ENCODE results near the gene EDC3.

The EDC3 gene

GRCh38 chr15:74619916-74620635 is 75.7 kb downstream of the EDC3 start:
- Histone ChIP-seq H3K4me1 (ENCODE audit: insufficient read depth, low read length) (peaks cover 5% of the 10 kb centered on the region; the same call in 1 of the 2 replicates), H3K36me3 (ENCODE audit: insufficient read depth, low read length) (peaks cover 19% of the 10 kb centered on the region), H3K9ac (ENCODE audit: low read depth, low read length) (no peak overlapping the region), H3K9me3 (ENCODE audit: control insufficient read depth, insufficient read depth, low read length) (no peaks in the 10 kb centered on the region)

GRCh38 chr15:74618841-74619596 is 76.8 kb downstream of the EDC3 start:
- Histone ChIP-seq H3K9me3 (ENCODE audit: control insufficient read depth, insufficient read depth, low read length) (no peaks in the 10 kb centered on the region), H3K9ac (ENCODE audit: low read depth, low read length) (no peak overlapping the region), H3K36me3 (ENCODE audit: insufficient read depth, low read length) (peaks cover 14% of the 10 kb centered on the region), H3K4me1 (ENCODE audit: insufficient read depth, low read length) (peaks cover 5% of the 10 kb centered on the region; the same call in 1 of the 2 replicates)

- Histone ChIP-seq H3K4me1 (ENCODE audit: insufficient read depth, low read length) (peaks cover 5% of the 10 kb centered on the region; the same call in 1 of the 2 replicates), H3K9me3 (ENCODE audit: control insufficient read depth, insufficient read depth, low read length) (no peaks in the 10 kb centered on the region), H3K9ac (ENCODE audit: low read depth, low read length) (peak overlapping the region; percentile 99; the same call in 1 of the 2 replicates), H3K36me3 (ENCODE audit: insufficient read depth, low read length) (no peaks in the 10 kb centered on the region; the same call in 1 of the 2 replicates)
Measured at GRCh38 chr15:74616996-74617395, 78.8 kb downstream of the EDC3 start.

- Histone ChIP-seq H3K36me3 (ENCODE audit: insufficient read depth, low read length) (no peaks in the 10 kb centered on the region; the same call in 1 of the 2 replicates), H3K9me3 (ENCODE audit: control insufficient read depth, insufficient read depth, low read length) (no peaks in the 10 kb centered on the region), H3K9ac (ENCODE audit: low read depth, low read length) (peak overlapping the region; percentile 99), H3K4me1 (ENCODE audit: insufficient read depth, low read length) (peaks cover 5% of the 10 kb centered on the region; the same call in 1 of the 2 replicates)
Measured at GRCh38 chr15:74616366-74616939, 79.4 kb downstream of the EDC3 start.

GRCh38 chr15:74615508-74616365 is 80.1 kb downstream of the EDC3 start, which contains the start of gene CLK3:
CLK3 (plus strand) TSS chr15:74615836; CDS start chr15:74619197, 3,361 bp downstream.
- H3K9ac ChIP-seq (ENCODE audit: low read depth, low read length), result peak within 1 kb of the TSS; percentile 99
- H3K9me3 ChIP-seq (ENCODE audit: control insufficient read depth, insufficient read depth, low read length), result no peaks in the 10 kb centered on the region
- H3K36me3 ChIP-seq (ENCODE audit: insufficient read depth, low read length), result no peaks in the 10 kb centered on the region; the same call in 1 of the 2 replicates
- H3K4me1 ChIP-seq (ENCODE audit: insufficient read depth, low read length), result peaks cover 5% of the 10 kb centered on the region; the same call in 1 of the 2 replicates

GRCh38 chr15:74614744-74615507 is 80.9 kb downstream of the EDC3 start:
- Histone ChIP-seq H3K9ac (ENCODE audit: low read depth, low read length) (peak overlapping the region; percentile 99), H3K9me3 (ENCODE audit: control insufficient read depth, insufficient read depth, low read length) (no peaks in the 10 kb centered on the region), H3K4me1 (ENCODE audit: insufficient read depth, low read length) (peaks cover 5% of the 10 kb centered on the region; the same call in 1 of the 2 replicates), H3K36me3 (ENCODE audit: insufficient read depth, low read length) (no peaks in the 10 kb centered on the region; the same call in 1 of the 2 replicates)

- H3K9ac ChIP-seq (ENCODE audit: low read depth, low read length), result peak overlapping the region; percentile 99
- H3K9me3 ChIP-seq (ENCODE audit: control insufficient read depth, insufficient read depth, low read length), result no peaks in the 10 kb centered on the region
- H3K36me3 ChIP-seq (ENCODE audit: insufficient read depth, low read length), result no peaks in the 10 kb centered on the region; the same call in 1 of the 2 replicates
- peaks cover 5% of the 10 kb centered on the region; the same call in 1 of the 2 replicates for H3K4me1 ChIP-seq (ENCODE audit: insufficient read depth, low read length)
Measured at GRCh38 chr15:74613953-74614743, 81.7 kb downstream of the EDC3 start.

GRCh38 chr15:74613089-74613952 is 82.5 kb downstream of the EDC3 start:
- Histone ChIP-seq H3K36me3 (ENCODE audit: insufficient read depth, low read length) (no peaks in the 10 kb centered on the region), H3K4me1 (ENCODE audit: insufficient read depth, low read length) (peaks cover 5% of the 10 kb centered on the region; the same call in 1 of the 2 replicates)

GRCh38 chr15:74612677-74613076 is 83.1 kb downstream of the EDC3 start:
- Histone ChIP-seq H3K9ac (ENCODE audit: low read depth, low read length) (no peak overlapping the region), H3K4me1 (ENCODE audit: insufficient read depth, low read length) (peaks cover 5% of the 10 kb centered on the region; the same call in 1 of the 2 replicates), H3K36me3 (ENCODE audit: insufficient read depth, low read length) (no peaks in the 10 kb centered on the region), H3K9me3 (ENCODE audit: control insufficient read depth, insufficient read depth, low read length) (no peaks in the 10 kb centered on the region)

More at GRCh38 chr15:74613089-74613952, 82.5 kb downstream of the EDC3 start:
- no peaks in the 10 kb centered on the region for H3K9me3 ChIP-seq (ENCODE audit: control insufficient read depth, insufficient read depth, low read length)
- H3K9ac ChIP-seq (ENCODE audit: low read depth, low read length), result peak overlapping the region; percentile 99; the same call in 1 of the 2 replicates

GRCh38 chr15:74611834-74612233 is 84.0 kb downstream of the EDC3 start:
- H3K9ac ChIP-seq (ENCODE audit: low read depth, low read length), result no peak overlapping the region
- no peaks in the 10 kb centered on the region for H3K9me3 ChIP-seq (ENCODE audit: control insufficient read depth, insufficient read depth, low read length)
- no peaks in the 10 kb centered on the region for H3K36me3 ChIP-seq (ENCODE audit: insufficient read depth, low read length)
- H3K4me1 ChIP-seq (ENCODE audit: insufficient read depth, low read length), result peaks cover under 1% of the 10 kb centered on the region; the same call in 1 of the 2 replicates

GRCh38 chr15:74611341-74611740 is 84.5 kb downstream of the EDC3 start:
- Histone ChIP-seq H3K36me3 (ENCODE audit: insufficient read depth, low read length) (no peaks in the 10 kb centered on the region), H3K9ac (ENCODE audit: low read depth, low read length) (no peak overlapping the region), H3K4me1 (ENCODE audit: insufficient read depth, low read length) (no peaks in the 10 kb centered on the region), H3K9me3 (ENCODE audit: control insufficient read depth, insufficient read depth, low read length) (no peaks in the 10 kb centered on the region)
